H1 (cell line): ENCODE measurements around the gene TAPT1. TPM values are rescaled to one million over a fixed set of nuclear protein-coding genes. Genes with fewer than 3 reads are reported as not detected.

ENCODE experiments used
- CTCF ChIA-PET: fragments of 300-600 bp; sonication (Branson Sonifier 250); formaldehyde crosslinking; loops from one replicate; lab custom pipeline; 2021; ENCODE audit not compliant: partially characterized antibody; lab: Charles Lee
- POLR2A ChIA-PET: fragments of 300-600 bp; sonication (Branson Sonifier 250); formaldehyde crosslinking; loops from one replicate; lab custom pipeline; 2021; ENCODE audit warnings: inconsistent platforms; ENCODE audit not compliant: partially characterized antibody; lab: Charles Lee
- DNase-seq, 2 experiments: peaks; one replicate each; pipeline versions ENCODE4 v3.0.0 to v3.0.0-alpha.2; 2010 to 2022; ENCODE audit warnings: low spot score in 2 of 2, low read depth in 1 of 2, mixed read lengths in 1 of 2
- FAIRE-seq: peaks from 2 replicates; lab custom pipeline; 2011; peaks lifted over from hg19 to GRCh38; lab: Jason Lieb, UNC
- H2AFZ ChIP-seq: 2 replicates; pipeline ENCODE4 v1.8.1; 2012; ENCODE audit warnings: low read length, inconsistent platforms
- H2AK5ac ChIP-seq: 2 replicates; pipeline ENCODE4 v1.6.1; 2013; ENCODE audit warnings: low read depth, low read length
- H2BK120ac ChIP-seq: replicated peaks from 2 replicates; pipeline ENCODE3; 2013; ENCODE audit warnings: low read depth, low read length, inconsistent platforms
- H2BK12ac ChIP-seq: 2 replicates; pipeline ENCODE4 v1.6.1; 2013; ENCODE audit warnings: low read depth, low read length
- H2BK15ac ChIP-seq: 2 replicates; pipeline ENCODE4 v1.6.1; 2013; ENCODE audit warnings: low read length
- H2BK20ac ChIP-seq: 2 replicates; pipeline ENCODE4 v1.6.1; 2013; ENCODE audit warnings: low read length
- H2BK5ac ChIP-seq: 2 replicates; pipeline ENCODE4 v1.6.1; 2013; ENCODE audit warnings: low read depth, low read length
- H3K14ac ChIP-seq: 2 replicates; pipeline ENCODE4 v1.6.1; 2013; ENCODE audit warnings: inconsistent platforms; ENCODE audit not compliant: insufficient read length
- H3K18ac ChIP-seq: 2 replicates; pipeline ENCODE4 v1.6.1; 2013; ENCODE audit warnings: low read length; ENCODE audit errors: extremely low read depth
- H3K23ac ChIP-seq: 2 replicates; pipeline ENCODE4 v1.6.1; 2013; ENCODE audit warnings: inconsistent platforms; ENCODE audit not compliant: insufficient read length
- H3K23me2 ChIP-seq: 2 replicates; pipeline ENCODE4 v1.6.1; 2013; ENCODE audit warnings: low read depth, low read length
- H3K27ac ChIP-seq: 2 replicates; pipeline ENCODE4 v1.6.1; 2011; ENCODE audit warnings: low read depth, low read length, inconsistent platforms
- H3K27me3 ChIP-seq, 4 experiments: replicated peaks in 1 of 4; 1 replicate in 1 of 4; 2 replicates in 3 of 4; pipeline versions ENCODE4 v1.6.1 to v1.8.1; 2011 to 2013; ENCODE audit warnings: low read length in 3 of 4, mild to moderate bottlenecking in 3 of 4, inconsistent platforms in 2 of 4, mixed read lengths in 2 of 4, moderate library complexity in 1 of 4; ENCODE audit not compliant: control insufficient read depth in 3 of 4, insufficient read depth in 3 of 4; ENCODE audit errors: extremely low read depth in 1 of 4
- H3K36me3 ChIP-seq, 4 experiments: 2 replicates each; pipeline versions ENCODE4 v1.6.1 to v1.8.1; 2011 to 2013; ENCODE audit warnings: mild to moderate bottlenecking in 4 of 4, low read length in 3 of 4, moderate library complexity in 2 of 4, control low read depth in 1 of 4, inconsistent platforms in 1 of 4; ENCODE audit not compliant: insufficient read depth in 4 of 4, control insufficient read depth in 2 of 4
- H3K4ac ChIP-seq: replicated peaks from 2 replicates; pipeline ENCODE3; 2013; ENCODE audit warnings: low read length, low read depth, mixed read lengths, inconsistent platforms; ENCODE audit not compliant: insufficient read length
- H3K4me1 ChIP-seq, 4 experiments: replicated peaks in 1 of 4; 1 replicate in 1 of 4; 2 replicates in 3 of 4; pipeline versions ENCODE4 v1.6.1 to v1.8.1; 2011 to 2013; ENCODE audit warnings: low read length in 3 of 4, inconsistent platforms in 2 of 4, mixed read lengths in 1 of 4; ENCODE audit not compliant: insufficient read depth in 4 of 4, control insufficient read depth in 3 of 4
- H3K4me2 ChIP-seq, 2 experiments: 2 replicates each; pipeline versions ENCODE4 v1.6.1 to v1.8.1; 2011 to 2013; ENCODE audit warnings: low read depth in 2 of 2, low read length in 2 of 2, control low read depth in 1 of 2, inconsistent platforms in 1 of 2, mild to moderate bottlenecking in 1 of 2; ENCODE audit not compliant: insufficient read depth in 1 of 2
- H3K4me3 ChIP-seq, 4 experiments: fragments of 200-600, 300-600 bp in 1 of 4; sonication (generic), shearing (Covaris generic), sonication (Bioruptor Twin) in 1 of 4; 2 replicates each; pipeline versions ENCODE4 v1.5.1 to v1.8.1; 2011 to 2016; ENCODE audit warnings: low read length in 4 of 4, low read depth in 3 of 4, control low read depth in 2 of 4, inconsistent platforms in 2 of 4, mild to moderate bottlenecking in 2 of 4, mixed read lengths in 1 of 4, moderate library complexity in 1 of 4; ENCODE audit not compliant: insufficient read depth in 2 of 4; ENCODE audit errors: extremely low read depth in 1 of 4
- H3K56ac ChIP-seq: replicated peaks from 2 replicates; pipeline ENCODE3; 2013; ENCODE audit warnings: low read depth, mild to moderate bottlenecking, mixed read lengths, low read length, inconsistent platforms; ENCODE audit not compliant: insufficient read length
- H3K79me1 ChIP-seq: 2 replicates; pipeline ENCODE4 v1.6.1; 2013; ENCODE audit warnings: low read depth, low read length, control low read depth
- H3K79me2 ChIP-seq, 2 experiments: 2 replicates each; pipeline versions ENCODE4 v1.6.1 to v1.8.1; 2012 to 2013; ENCODE audit warnings: low read length in 2 of 2, mild to moderate bottlenecking in 2 of 2, inconsistent platforms in 1 of 2; ENCODE audit not compliant: insufficient read depth in 2 of 2, control insufficient read depth in 1 of 2
- H3K9ac ChIP-seq, 4 experiments: replicated peaks in 1 of 4; 1 replicate in 1 of 4; 2 replicates in 3 of 4; pipeline versions ENCODE4 v1.6.1 to v1.8.1; 2011 to 2013; ENCODE audit warnings: low read depth in 3 of 4, low read length in 3 of 4, control low read depth in 2 of 4, mild to moderate bottlenecking in 2 of 4, moderate library complexity in 2 of 4, inconsistent platforms in 1 of 4; ENCODE audit errors: extremely low read depth in 1 of 4
- H3K9me3 ChIP-seq, 2 experiments: 2 replicates each; pipeline versions ENCODE4 v1.6.1 to v1.8.1; 2012 to 2013; ENCODE audit warnings: mild to moderate bottlenecking in 2 of 2, moderate library complexity in 2 of 2, control low read depth in 1 of 2, inconsistent platforms in 1 of 2, low read depth in 1 of 2, low read length in 1 of 2, mixed read lengths in 1 of 2; ENCODE audit not compliant: insufficient read depth in 2 of 2
- H4K20me1 ChIP-seq, 2 experiments: replicated peaks in 1 of 2; 2 replicates each; pipeline versions ENCODE3 to v1.8.1; 2011 to 2013; ENCODE audit warnings: inconsistent platforms in 2 of 2, low read length in 2 of 2, mild to moderate bottlenecking in 1 of 2; ENCODE audit not compliant: insufficient read depth in 2 of 2, control insufficient read depth in 1 of 2
- H4K5ac ChIP-seq: 2 replicates; pipeline ENCODE4 v1.6.1; 2013; ENCODE audit warnings: low read length, low read depth, mixed read lengths, inconsistent platforms; ENCODE audit not compliant: insufficient read length
- H4K8ac ChIP-seq: 2 replicates; pipeline ENCODE4 v1.8.0; 2013; ENCODE audit warnings: mild to moderate bottlenecking, moderate library complexity, low read length, inconsistent platforms; ENCODE audit not compliant: insufficient read depth; ENCODE audit errors: extremely low read depth
- H4K91ac ChIP-seq: replicated peaks from 2 replicates; pipeline ENCODE3; 2013; ENCODE audit warnings: low read length, mixed read lengths, inconsistent platforms; ENCODE audit not compliant: insufficient read length
- BACH1 ChIP-seq: IDR thresholded peaks from 2 replicates; pipeline ENCODE4 v1.6.1; 2012; ENCODE audit warnings: low read length, improper control_type of control experiment
- CBX5 ChIP-seq: fragments of 300-800, 300-1000 bp; sonication (generic); IDR thresholded peaks from 2 replicates; pipeline ENCODE4 v1.7.1; 2016; ENCODE audit warnings: antibody characterized with exemption, low read length, low read depth
- CBX8 ChIP-seq: fragments of 300-800, 300-1000 bp; sonication (generic); IDR thresholded peaks from 2 replicates; pipeline ENCODE4 v1.7.1; 2016; ENCODE audit warnings: low read depth, low read length, borderline replicate concordance
- CTBP2 ChIP-seq: IDR thresholded peaks from 2 replicates; pipeline ENCODE4 v1.7.0; 2011; ENCODE audit warnings: borderline replicate concordance, mild to moderate bottlenecking, moderate library complexity, mixed read lengths, low read length; ENCODE audit not compliant: insufficient read depth, insufficient read length
- polyA plus RNA-seq, 7 experiments: library from polyadenylated mRNA; depleted of rRNA in 3 of 7; stranded (reverse) in 5 of 7; unstranded in 2 of 7; fragments of >200 nt in 5 of 7; fragments of 200-250 nt in 2 of 7; gene quantifications; 1 replicate in 5 of 7; 2 replicates in 1 of 7; 4 replicates in 1 of 7; pipeline versions ENCODE4 v1.2.1 to v1.2.3, GENCODE V29; 2011 to 2013; ENCODE audit warnings: missing spikeins in 2 of 7, mixed read lengths in 2 of 7
- total RNA-seq: library from RNA; stranded (reverse); fragmentation: NEBNext Ultra II Directional; extraction: Animal tissue kit (Norgen Biotek cat#: 25700); gene quantifications from 2 replicates; pipeline ENCODE4 v1.2.1, GENCODE V29; 2021
- TF ChIP-seq, protein P1 (sequence below), 3 experiments: IDR thresholded peaks; 1 replicate in 2 of 3; 2 replicates in 1 of 3; pipeline versions ENCODE4 v1.5.1 to v1.6.1; 2011; ENCODE audit warnings: low read length in 3 of 3, mild to moderate bottlenecking in 3 of 3, inconsistent platforms in 2 of 3, low read depth in 1 of 3, moderate library complexity in 1 of 3; ENCODE audit not compliant: insufficient read depth in 1 of 3; ENCODE audit errors: control extremely low read depth in 1 of 3
- TF ChIP-seq, protein P2 (sequence below): IDR thresholded peaks from 2 replicates; pipeline ENCODE4 v1.6.1; 2012; ENCODE audit warnings: low read length, inconsistent platforms

The TAPT1 gene
- total and polyA plus RNA-seq, 2 of the 8 experiments (the other 6 are each of a cell fraction or from before 2014, with no cell fraction given), result 4.2 to 15.3 TPM

DNA sequence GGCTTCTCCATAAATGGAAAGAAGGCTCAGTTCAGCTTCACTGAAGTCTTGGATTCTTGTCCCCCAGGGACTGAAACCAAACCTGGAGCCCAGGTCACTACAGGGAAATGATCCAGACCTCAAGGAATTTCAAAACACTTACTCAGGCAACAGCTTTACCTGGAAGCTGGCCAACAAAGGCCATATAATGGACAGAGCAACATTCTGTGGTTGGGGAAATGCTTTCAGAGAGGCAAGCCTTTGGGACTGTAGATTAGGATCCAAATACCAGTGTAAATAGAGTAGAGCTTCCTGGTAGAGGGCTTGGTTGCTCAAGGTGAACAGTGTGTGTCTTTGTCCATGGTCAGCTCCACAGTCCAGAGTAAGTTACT, 85.4 kb downstream of the TAPT1 start:
- no peaks in the 10 kb centered on the region for H3K36me3 ChIP-seq
- no peaks in the 10 kb centered on the region; the same call in 1 of the 2 replicates for H3K23me2 ChIP-seq
- H2AFZ ChIP-seq, result no peak overlapping the region
- FAIRE-seq (no peak), DNase-seq (no peak)
- no peaks in the 10 kb centered on the region for H4K20me1 ChIP-seq
- H4K8ac ChIP-seq, result no peak overlapping the region
- H4K91ac ChIP-seq, result no peak overlapping the region
- H3K9me3 ChIP-seq, result peaks cover 2% of the 10 kb centered on the region in 2 experiments; a peak in 3 of 4 replicates
- CTCF ChIA-PET, result interaction anchor here (0.8 to 1.4 kb wide), 3 partner anchors 59 to 258 kb away, joined by 3 to 4 read pairs (median 4); no protein-coding TSS in a partner anchor
- POLR2A ChIA-PET, result no interaction called here
- no peak overlapping the region for H2BK120ac ChIP-seq
- H3K18ac ChIP-seq, result no peak overlapping the region
- no peak overlapping the region for H3K4ac ChIP-seq
- no peak overlapping the region for H3K4me2 ChIP-seq
- H3K23ac ChIP-seq, result no peak overlapping the region
- TF ChIP-seq, protein P1, sequence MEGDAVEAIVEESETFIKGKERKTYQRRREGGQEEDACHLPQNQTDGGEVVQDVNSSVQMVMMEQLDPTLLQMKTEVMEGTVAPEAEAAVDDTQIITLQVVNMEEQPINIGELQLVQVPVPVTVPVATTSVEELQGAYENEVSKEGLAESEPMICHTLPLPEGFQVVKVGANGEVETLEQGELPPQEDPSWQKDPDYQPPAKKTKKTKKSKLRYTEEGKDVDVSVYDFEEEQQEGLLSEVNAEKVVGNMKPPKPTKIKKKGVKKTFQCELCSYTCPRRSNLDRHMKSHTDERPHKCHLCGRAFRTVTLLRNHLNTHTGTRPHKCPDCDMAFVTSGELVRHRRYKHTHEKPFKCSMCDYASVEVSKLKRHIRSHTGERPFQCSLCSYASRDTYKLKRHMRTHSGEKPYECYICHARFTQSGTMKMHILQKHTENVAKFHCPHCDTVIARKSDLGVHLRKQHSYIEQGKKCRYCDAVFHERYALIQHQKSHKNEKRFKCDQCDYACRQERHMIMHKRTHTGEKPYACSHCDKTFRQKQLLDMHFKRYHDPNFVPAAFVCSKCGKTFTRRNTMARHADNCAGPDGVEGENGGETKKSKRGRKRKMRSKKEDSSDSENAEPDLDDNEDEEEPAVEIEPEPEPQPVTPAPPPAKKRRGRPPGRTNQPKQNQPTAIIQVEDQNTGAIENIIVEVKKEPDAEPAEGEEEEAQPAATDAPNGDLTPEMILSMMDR (IDR thresholded peaks at IDR 0.05; ENCODE audit: control extremely low read depth in 1 of 3, insufficient read depth in 1 of 3, low read depth in 1 of 3, low read length in 3 of 3), result no peak
- TF ChIP-seq CBX8, result no peak
- no peak for TF ChIP-seq CBX5
- no peak for TF ChIP-seq CTBP2
- TF ChIP-seq BACH1, result no peak
- TF ChIP-seq, protein P2, sequence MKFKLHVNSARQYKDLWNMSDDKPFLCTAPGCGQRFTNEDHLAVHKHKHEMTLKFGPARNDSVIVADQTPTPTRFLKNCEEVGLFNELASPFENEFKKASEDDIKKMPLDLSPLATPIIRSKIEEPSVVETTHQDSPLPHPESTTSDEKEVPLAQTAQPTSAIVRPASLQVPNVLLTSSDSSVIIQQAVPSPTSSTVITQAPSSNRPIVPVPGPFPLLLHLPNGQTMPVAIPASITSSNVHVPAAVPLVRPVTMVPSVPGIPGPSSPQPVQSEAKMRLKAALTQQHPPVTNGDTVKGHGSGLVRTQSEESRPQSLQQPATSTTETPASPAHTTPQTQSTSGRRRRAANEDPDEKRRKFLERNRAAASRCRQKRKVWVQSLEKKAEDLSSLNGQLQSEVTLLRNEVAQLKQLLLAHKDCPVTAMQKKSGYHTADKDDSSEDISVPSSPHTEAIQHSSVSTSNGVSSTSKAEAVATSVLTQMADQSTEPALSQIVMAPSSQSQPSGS, result no peak
- H3K27ac ChIP-seq, result no peak overlapping the region
- H3K56ac ChIP-seq, result no peak overlapping the region
- H3K4me1 ChIP-seq, result no peaks in the 10 kb centered on the region
- no peaks in the 10 kb centered on the region for H3K79me2 ChIP-seq
- H2AK5ac ChIP-seq, result no peak overlapping the region
- no peak overlapping the region for H3K4me3 ChIP-seq
- no peak overlapping the region for H3K9ac ChIP-seq
- no peak overlapping the region for H2BK20ac ChIP-seq
- H3K14ac ChIP-seq, result no peak overlapping the region
- H2BK12ac ChIP-seq, result no peak overlapping the region
- no peaks in the 10 kb centered on the region for H3K27me3 ChIP-seq
- H3K79me1 ChIP-seq, result no peaks in the 10 kb centered on the region
- no peak overlapping the region for H2BK5ac ChIP-seq
- H2BK15ac ChIP-seq, result no peak overlapping the region
- H4K5ac ChIP-seq, result no peak overlapping the region
